GM12878 (cell line): ENCODE data around the gene DFFB. TPM values are rescaled to one million over a fixed set of nuclear protein-coding genes. Genes with fewer than 3 reads are reported as not detected.
A peak's percentile ranks its signal among the peaks of the same experiment; 100 is the strongest.

Source experiments
- ATAC-seq: fragments of 200-7000 bp; cut with Tn5 transposase; 3 replicates; pipeline ENCODE4 v1.9.1; 2020; ENCODE audit warnings: mild to moderate bottlenecking, moderate library complexity
- BruUV-seq: library from RNA; stranded (reverse); fragments of 400-500 nt; replicated peaks from 2 replicates; lab custom pipeline; 2021; lab: Mats Ljungman, UMichigan
- CTCF ChIA-PET: fragments of 300-600 bp; sonication (Branson Sonifier 250); formaldehyde crosslinking; extraction: SDS; loops from one replicate; lab custom pipeline; 2021; ENCODE audit warnings: inconsistent platforms; lab: Yijun Ruan, JAX
- POLR2A ChIA-PET: fragments of 350-600 bp; formaldehyde crosslinking; extraction: SDS; loops from one replicate; lab custom pipeline; 2021; ENCODE audit warnings: inconsistent platforms; lab: Charles Lee
- RAD21 ChIA-PET: fragments of 300-600 bp; sonication (Branson Sonifier 250); formaldehyde crosslinking; loops from one replicate; lab custom pipeline; 2023; ENCODE audit warnings: antibody characterized with exemption; ENCODE audit not compliant: unreplicated experiment; lab: Charles Lee
- SMC1A ChIA-PET: fragments of 300-600 bp; sonication (Branson Sonifier 250); formaldehyde crosslinking; loops from one replicate; lab custom pipeline; 2023; ENCODE audit not compliant: unreplicated experiment, uncharacterized antibody; lab: Charles Lee
- DNase-seq: peaks from one replicate; pipeline ENCODE4 v3.0.0-alpha.2; 2011; ENCODE audit warnings: low read depth, low spot score
- FAIRE-seq: peaks from 3 replicates; lab custom pipeline; 2011; peaks lifted over from hg19 to GRCh38; lab: Jason Lieb, UNC
- H2AFZ ChIP-seq: 2 replicates; pipeline ENCODE4 v1.6.0; 2011; ENCODE audit warnings: low read depth, low read length, control low read depth; ENCODE audit not compliant: control insufficient read depth
- H3K27ac ChIP-seq: 2 replicates; pipeline ENCODE4 v1.5.1; 2011; ENCODE audit warnings: control low read depth; ENCODE audit not compliant: control insufficient read depth, insufficient read depth
- H3K27me3 ChIP-seq, 2 experiments: replicated peaks in 1 of 2; 2 replicates each; pipeline versions ENCODE4 v1.6.0 to v1.6.1; 2011; ENCODE audit warnings: low read length in 1 of 2; ENCODE audit not compliant: control insufficient read depth in 2 of 2, insufficient read depth in 2 of 2
- H3K36me3 ChIP-seq, 2 experiments: 2 replicates each; pipeline ENCODE4 v1.5.1; 2011; ENCODE audit warnings: low read length in 1 of 2; ENCODE audit not compliant: control insufficient read depth in 2 of 2, insufficient read depth in 2 of 2
- H3K4me1 ChIP-seq: 2 replicates; pipeline ENCODE4 v1.6.1; 2011; ENCODE audit warnings: mild to moderate bottlenecking, low read length, moderate library complexity, mixed read lengths; ENCODE audit not compliant: control insufficient read depth, insufficient read depth
- H3K4me2 ChIP-seq: 2 replicates; pipeline ENCODE4 v1.6.0; 2011; ENCODE audit warnings: control low read depth; ENCODE audit not compliant: control insufficient read depth, insufficient read depth
- H3K4me3 ChIP-seq: fragments of 200-600 bp; sonication (generic); 2 replicates; pipeline ENCODE4 v1.5.1; 2016
- H3K79me2 ChIP-seq: 2 replicates; pipeline ENCODE4 v1.6.0; 2011; ENCODE audit warnings: low read length; ENCODE audit not compliant: control insufficient read depth, insufficient read depth
- H3K9ac ChIP-seq: 2 replicates; pipeline ENCODE4 v1.8.0; 2011; ENCODE audit warnings: low read length, control low read depth, mixed read lengths; ENCODE audit not compliant: control insufficient read depth, insufficient read depth
- H3K9me3 ChIP-seq: replicated peaks from 3 replicates; pipeline ENCODE4 v1.5.1; 2011; ENCODE audit warnings: mild to moderate bottlenecking, low read length; ENCODE audit not compliant: control insufficient read depth, insufficient read depth
- H4K20me1 ChIP-seq: 2 replicates; pipeline ENCODE4 v1.6.0; 2011; ENCODE audit not compliant: control insufficient read depth, insufficient read depth
- CUX1 ChIP-seq: IDR thresholded peaks from 2 replicates; pipeline ENCODE4 v1.6.1; 2012; ENCODE audit warnings: improper control_type of control experiment, low read depth, low read length; ENCODE audit not compliant: insufficient replicate concordance
- DPF2 ChIP-seq: fragments of 450-650 bp; IDR thresholded peaks from 2 replicates; pipeline ENCODE4 v1.6.1; 2017; ENCODE audit warnings: mild to moderate bottlenecking
- MAX ChIP-seq: IDR thresholded peaks from 2 replicates; pipeline ENCODE4 v1.6.1; 2012; ENCODE audit warnings: low read depth, low read length, improper control_type of control experiment
- MYB ChIP-seq: fragments of 150-350 bp; IDR thresholded peaks from 2 replicates; pipeline ENCODE4 v1.6.1; 2014; ENCODE audit warnings: mild to moderate bottlenecking, low read depth, low read length, borderline replicate concordance
- PAX8 ChIP-seq: fragments of 450-650 bp; IDR thresholded peaks from 2 replicates; pipeline ENCODE4 v1.6.1; 2017; ENCODE audit warnings: mild to moderate bottlenecking, moderate library complexity
- SREBF2 ChIP-seq: IDR thresholded peaks from 2 replicates; pipeline ENCODE4 v1.6.1; 2012; ENCODE audit warnings: mild to moderate bottlenecking, low read length
- TBL1XR1 ChIP-seq: IDR thresholded peaks from 2 replicates; pipeline ENCODE4 v1.6.1; 2012; ENCODE audit warnings: low read depth, low read length, improper control_type of control experiment
- ZBTB4 ChIP-seq: fragments of 450-650 bp; formaldehyde crosslinking; IDR thresholded peaks from 2 replicates; pipeline ENCODE4 v1.4.0; 2022; ENCODE audit warnings: mild to moderate bottlenecking, moderate library complexity
- WGBS: methylation state at CpG from one replicate; pipeline ENCODE4 v1.1.6; 2016; ENCODE audit warnings: low lambda C conversion rate; ENCODE audit not compliant: insufficient replicate concordance, insufficient coverage; ENCODE audit errors: missing lambda C conversion rate; 5-methylcytosine and 5-hydroxymethylcytosine counted together
- in situ Hi-C: fragments of 300-500 bp; cut with MboI; formaldehyde crosslinking; loops from 9 replicates; pipeline ENCODE4 v1.14.3; 2018; ENCODE audit warnings: mixed read lengths
- intact Hi-C: fragments of 100-400 bp; cut with micrococcal nuclease; formaldehyde crosslinking; loops from one replicate; pipeline ENCODE4 v1.14.2; 2022; ENCODE audit not compliant: unreplicated experiment
- polyA plus RNA-seq, 11 experiments: library from polyadenylated mRNA; depleted of rRNA in 4 of 11; unstranded in 6 of 11; stranded (reverse) in 5 of 11; fragments of >200 nt; fragmentation: Nextera tagmentation in 4 of 11; fragmentation: Illumina TruSeq in 1 of 11; extraction: Ambion mirVana in 4 of 11; extraction: Trizol in 1 of 11; gene quantifications; 1 replicate in 1 of 11; 2 replicates in 10 of 11; pipeline versions ENCODE4 v1.2.1 to v1.2.3, GENCODE V29; 2011 to 2016; ENCODE audit warnings: inconsistent platforms in 2 of 11, missing spikeins in 2 of 11, low read depth in 1 of 11
- total RNA-seq, 4 experiments: library from RNA; depleted of rRNA in 3 of 4; stranded (reverse); fragments of >200 nt in 3 of 4; fragmentation: Illumina TruSeq in 1 of 4; extraction: Trizol in 1 of 4; gene quantifications; 2 replicates each; pipeline versions ENCODE4 v1.2.1 to v1.2.3, GENCODE V29; 2013 to 2021

The DFFB gene
- total and polyA plus RNA-seq, 10 of the 15 experiments (the other 5 are each of a cell fraction or from before 2014, with no cell fraction given) = 2.7 to 10.7 (median 6.5) TPM

- H3K27ac ChIP-seq = peak overlapping the region; percentile 40; the same call in 1 of the 2 replicates
- H4K20me1 ChIP-seq = no peaks in the 10 kb centered on the region
- in situ Hi-C loops (no loop called here), intact Hi-C loops (loop anchor here (1.0 kb wide), 1 partner anchor 43 kb away; the partner anchor contains the start of gene C1orf174)
- no peaks in the 10 kb centered on the region for H3K36me3 ChIP-seq
- no peak for FAIRE-seq
- H3K4me1 ChIP-seq = peaks cover 3% of the 10 kb centered on the region; the same call in 1 of the 2 replicates
- ChIA-PET RAD21 (interaction anchor here (1.0 to 1.6 kb wide), 5 partner anchors 35 to 62 kb away, joined by 3 to 5 read pairs (median 3); partner anchors contain the start of genes C1orf174 and LRRC47), POLR2A (interaction anchor here (0.6 to 1.7 kb wide), 3 partner anchors 10 to 206 kb away, joined by 3 to 4 read pairs (median 4); partner anchors contain the start of gene TP73), SMC1A (interaction anchor here (0.9 to 2.0 kb wide), 4 partner anchors 35 to 54 kb away, joined by 3 to 7 read pairs (median 3); no protein-coding TSS in a partner anchor), CTCF (interaction anchor here (0.7 to 3.2 kb wide), 2 partner anchors 41 to 213 kb away, joined by 3 to 9 read pairs; partner anchors contain the start of gene C1orf174)
- ATAC-seq = no peak
- no TSS peak for BruUV-seq
- peak overlapping the region; percentile 87 for H3K4me2 ChIP-seq
- DNase-seq = no peak
- H3K27me3 ChIP-seq = no peaks in the 10 kb centered on the region
- no peak for TF ChIP-seq MAX
- TF ChIP-seq CUX1 = no peak
- no peak for TF ChIP-seq TBL1XR1
- TF ChIP-seq SREBF2 = no peak
- no peak for TF ChIP-seq PAX8
- no peak for TF ChIP-seq ZBTB4 (CRISPR knock-in tag)
- 0 out of 2 replicates have a peak, but pooled peaks have one; percentile 7 for TF ChIP-seq DPF2
- no peak for TF ChIP-seq MYB
- peak overlapping the region; percentile 90 for H2AFZ ChIP-seq
- no peaks in the 10 kb centered on the region for H3K9me3 ChIP-seq
- H3K9ac ChIP-seq = peak overlapping the region; percentile 62
- peaks cover 15% of the 10 kb centered on the region for H3K79me2 ChIP-seq
- peak overlapping the region; percentile 95 for H3K4me3 ChIP-seq
- 23% methylated on average over 21 of the region's 21 CpGs for WGBS
Measured at GRCh38 chr1:3857791-3858129, 484 bp downstream of the DFFB start.
